CD14-positive monocyte (primary cell): Measurements from ENCODE around the gene RTF2. TPM values are rescaled to one million over a fixed set of nuclear protein-coding genes. Genes with fewer than 3 reads are reported as not detected.

Source experiments
- DNase-seq, 3 donors: peaks; one replicate each; pipeline ENCODE4 v3.0.0-alpha.2; 2011 to 2022
- H2AFZ ChIP-seq: 2 replicates; pipeline ENCODE4 v1.6.0; 2012; ENCODE audit warnings: mild to moderate bottlenecking, low read depth, low read length, inconsistent platforms; ENCODE audit not compliant: insufficient read depth, poor library complexity, severe bottlenecking
- H3K27ac ChIP-seq, 2 donors: 1 replicate in 1 of 2; 2 replicates in 1 of 2; pipeline ENCODE4 v1.5.1; 2012 to 2013; ENCODE audit warnings: low read length in 2 of 2, control low read depth in 1 of 2, inconsistent platforms in 1 of 2, low read depth in 1 of 2, mild to moderate bottlenecking in 1 of 2
- H3K27me3 ChIP-seq, 2 donors: one replicate each; pipeline versions ENCODE4 v1.6.0 to v1.6.1; 2011 to 2013; ENCODE audit warnings: low read length in 2 of 2; ENCODE audit not compliant: control insufficient read depth in 2 of 2, insufficient read depth in 2 of 2
- H3K36me3 ChIP-seq, 2 donors: replicated peaks in 1 of 2; 1 replicate in 1 of 2; 2 replicates in 1 of 2; pipeline versions ENCODE4 v1.5.1 to v1.6.1; 2012 to 2013; ENCODE audit warnings: low read length in 2 of 2, control low read depth in 1 of 2, inconsistent platforms in 1 of 2, mild to moderate bottlenecking in 1 of 2; ENCODE audit not compliant: insufficient read depth in 2 of 2, control insufficient read depth in 1 of 2
- H3K4me1 ChIP-seq, 2 donors: 1 replicate in 1 of 2; 2 replicates in 1 of 2; pipeline versions ENCODE4 v1.5.1 to v1.6.1; 2012 to 2013; ENCODE audit warnings: low read length in 2 of 2, control low read depth in 1 of 2, inconsistent platforms in 1 of 2, mild to moderate bottlenecking in 1 of 2, moderate library complexity in 1 of 2; ENCODE audit not compliant: insufficient read depth in 2 of 2, control insufficient read depth in 1 of 2
- H3K4me2 ChIP-seq: replicated peaks from 2 replicates; pipeline ENCODE3; 2012; ENCODE audit warnings: low read length, moderate library complexity, mild to moderate bottlenecking; ENCODE audit not compliant: poor library complexity, severe bottlenecking; ENCODE audit errors: extremely low read depth
- H3K4me3 ChIP-seq, 3 experiments: fragments of 200-600 bp in 1 of 3; sonication (generic) in 1 of 3; replicated peaks in 1 of 3; 1 replicate in 2 of 3; 2 replicates in 1 of 3; pipeline ENCODE4 v1.5.1; 2011 to 2013; ENCODE audit warnings: low read length in 3 of 3, mild to moderate bottlenecking in 3 of 3, control low read depth in 2 of 3, low read depth in 2 of 3, inconsistent platforms in 1 of 3, moderate library complexity in 1 of 3
- H3K79me2 ChIP-seq: 2 replicates; pipeline ENCODE4 v1.6.0; 2012; ENCODE audit warnings: mild to moderate bottlenecking, control low read depth, inconsistent platforms, low read length, moderate library complexity; ENCODE audit not compliant: insufficient read depth
- H3K9ac ChIP-seq: 2 replicates; pipeline ENCODE4 v1.6.0; 2017; ENCODE audit warnings: low read length, mild to moderate bottlenecking; ENCODE audit not compliant: insufficient read depth, poor library complexity, severe bottlenecking
- H3K9me3 ChIP-seq, 2 donors: replicated peaks in 1 of 2; 1 replicate in 1 of 2; 2 replicates in 1 of 2; pipeline versions ENCODE4 v1.5.1 to v1.6.1; 2012 to 2013; ENCODE audit warnings: low read length in 2 of 2, control low read depth in 1 of 2; ENCODE audit not compliant: control insufficient read depth in 1 of 2, insufficient read depth in 1 of 2
- H4K20me1 ChIP-seq: 2 replicates; pipeline ENCODE4 v1.6.0; 2012; ENCODE audit warnings: mild to moderate bottlenecking, low read length, control low read depth, moderate library complexity; ENCODE audit not compliant: insufficient read depth
- H3K27ac Mint-ChIP-seq, 7 donors: one replicate each; pipeline ENCODE4 v1.8.0; 2020; ENCODE audit warnings: mild to moderate bottlenecking in 7 of 7, mixed read lengths in 7 of 7, moderate library complexity in 6 of 7, inconsistent platforms in 2 of 7
- H3K27me3 Mint-ChIP-seq, 3 donors: one replicate each; pipeline ENCODE4 v1.8.0; 2021 to 2022; ENCODE audit warnings: low read depth in 3 of 3, mild to moderate bottlenecking in 3 of 3, mixed read lengths in 3 of 3, moderate library complexity in 3 of 3, inconsistent platforms in 1 of 3
- H3K36me3 Mint-ChIP-seq, 2 donors: one replicate each; pipeline ENCODE4 v1.8.0; 2020; ENCODE audit warnings: mixed read lengths in 2 of 2, inconsistent platforms in 1 of 2, mild to moderate bottlenecking in 1 of 2
- H3K4me1 Mint-ChIP-seq: one replicate; pipeline ENCODE4 v1.8.0; 2020; ENCODE audit warnings: mild to moderate bottlenecking, mixed read lengths
- H3K4me3 Mint-ChIP-seq, 2 donors: one replicate each; pipeline ENCODE4 v1.8.0; 2020; ENCODE audit warnings: mild to moderate bottlenecking in 2 of 2, mixed read lengths in 2 of 2, moderate library complexity in 1 of 2
- H3K9me3 Mint-ChIP-seq, 7 donors: one replicate each; pipeline ENCODE4 v1.8.0; 2020 to 2022; ENCODE audit warnings: mixed read lengths in 7 of 7, mild to moderate bottlenecking in 6 of 7, moderate library complexity in 6 of 7, inconsistent platforms in 2 of 7
- CTCF ChIP-seq: fragments of 200-600 bp; IDR thresholded peaks from one replicate; pipeline ENCODE4 v1.8.0; 2022; ENCODE audit warnings: antibody characterized with exemption, mild to moderate bottlenecking
- WGBS: methylation state at CpG from one replicate; pipeline ENCODE4 v1.1.5; 2013; ENCODE audit warnings: missing lambda C conversion rate; ENCODE audit not compliant: insufficient coverage; 5-methylcytosine and 5-hydroxymethylcytosine counted together
- intact Hi-C, 2 donors: fragments of 100-400 bp; cut with micrococcal nuclease; formaldehyde crosslinking; loops; one replicate each; pipeline versions ENCODE4 v1.15.0 to v1.15.1; 2023
- polyA plus RNA-seq, 3 donors: library from polyadenylated mRNA; depleted of rRNA in 1 of 3; unstranded in 2 of 3; stranded (reverse) in 1 of 3; fragments of 300-500 nt in 2 of 3; fragments of >200 nt in 1 of 3; fragmentation: Illumina TruSeq in 2 of 3; gene quantifications; 1 replicate in 2 of 3; 2 replicates in 1 of 3; pipeline ENCODE4 v1.2.3, GENCODE V29; 2012 to 2021

The RTF2 gene
- polyA plus RNA-seq, 3 donors: 74.3 to 163 (median 148) TPM

- Histone ChIP-seq H3K4me1 (peaks cover 37 to 41% of the 10 kb centered on the region in 2 donors), H4K20me1 (peaks cover 46% of the 10 kb centered on the region), H3K27ac (no peak overlapping the region), H3K9ac (no peak overlapping the region), H3K79me2 (no peaks in the 10 kb centered on the region), H3K4me2 (no peak overlapping the region), H3K36me3 (peaks cover 4 to 16% of the 10 kb centered on the region in 2 donors), H3K27me3 (peaks cover 20 to 23% of the 10 kb centered on the region in 2 donors), H2AFZ (no peak overlapping the region), H3K4me3 (no peak overlapping the region), H3K9me3 (no peaks in the 10 kb centered on the region)
- TF ChIP-seq CTCF: no peak
- 100% methylated on average over 2 of the region's 3 CpGs for WGBS
- H3K36me3 Mint-ChIP-seq: peaks cover 38 to 41% of the 10 kb centered on the region in 2 donors
- peak overlapping the region in 1 of 2 donors; percentile 66 for H3K4me3 Mint-ChIP-seq
- H3K9me3 Mint-ChIP-seq: peaks cover 0 to 9% (median 2%) of the 10 kb centered on the region in 7 donors
- peaks cover 47% of the 10 kb centered on the region for H3K4me1 Mint-ChIP-seq
- no peak for DNase-seq
- intact Hi-C loops: no loop called here
- peaks cover 37 to 52% (median 45%) of the 10 kb centered on the region in 3 donors for H3K27me3 Mint-ChIP-seq
- H3K27ac Mint-ChIP-seq: peak overlapping the region in 2 of 7 donors; percentile 30 to 60
Observed at GRCh38 chr20:56433221-56433879, 35.1 kb upstream of the RTF2 start.

GRCh38 chr20:56433880-56434255 is 34.6 kb upstream of the RTF2 start:
- Histone ChIP-seq H3K9me3 (no peaks in the 10 kb centered on the region), H3K27ac (no peak overlapping the region), H2AFZ (no peak overlapping the region), H3K4me1 (peaks cover 32 to 36% of the 10 kb centered on the region in 2 donors), H3K4me2 (no peak overlapping the region), H3K4me3 (no peak overlapping the region), H3K36me3 (peaks cover 4 to 16% of the 10 kb centered on the region in 2 donors), H4K20me1 (peaks cover 41% of the 10 kb centered on the region), H3K79me2 (no peaks in the 10 kb centered on the region), H3K9ac (no peak overlapping the region), H3K27me3 (peaks cover 20 to 23% of the 10 kb centered on the region in 2 donors)
- Mint-ChIP-seq H3K27ac (no peak overlapping the region), H3K27me3 (peaks cover 37 to 55% (median 41%) of the 10 kb centered on the region in 3 donors), H3K36me3 (peaks cover 37 to 46% of the 10 kb centered on the region in 2 donors), H3K4me3 (peak overlapping the region in 1 of 2 donors; percentile 39), H3K9me3 (peaks cover 0 to 9% (median 2%) of the 10 kb centered on the region in 7 donors), H3K4me1 (peaks cover 42% of the 10 kb centered on the region)
- 100% methylated on average over 2 of the region's 6 CpGs for WGBS
- DNase-seq: no peak
- no peak for TF ChIP-seq CTCF
- intact Hi-C loops: no loop called here
